Trophoblast cell (in vitro differentiated cells and primary cell): ENCODE data around the gene CPXM2.

Source experiments
- DNase-seq, 2 donors: peaks; one replicate each; pipeline ENCODE4 v3.0.0-alpha.2; 2016
- H2AFZ ChIP-seq: 2 replicates; pipeline ENCODE4 v1.6.1; 2013; ENCODE audit warnings: low read length, moderate library complexity, mild to moderate bottlenecking; ENCODE audit not compliant: insufficient read depth, poor library complexity
- H2AK5ac ChIP-seq: 2 replicates; pipeline ENCODE4 v1.6.1; 2013; ENCODE audit warnings: mild to moderate bottlenecking, low read length
- H2BK120ac ChIP-seq: 2 replicates; pipeline ENCODE4 v1.6.1; 2013; ENCODE audit warnings: low read length, mild to moderate bottlenecking, moderate library complexity; ENCODE audit not compliant: insufficient read depth, poor library complexity
- H2BK12ac ChIP-seq: 2 replicates; pipeline ENCODE4 v1.6.1; 2013; ENCODE audit warnings: mild to moderate bottlenecking, low read length, moderate library complexity
- H2BK5ac ChIP-seq: 2 replicates; pipeline ENCODE4 v1.6.1; 2013; ENCODE audit warnings: low read length, low read depth, moderate library complexity, mild to moderate bottlenecking; ENCODE audit not compliant: poor library complexity
- H3K14ac ChIP-seq: 2 replicates; pipeline ENCODE4 v1.6.1; 2013; ENCODE audit warnings: mild to moderate bottlenecking, low read length
- H3K18ac ChIP-seq: 2 replicates; pipeline ENCODE4 v1.6.1; 2013; ENCODE audit warnings: mild to moderate bottlenecking, low read length
- H3K23ac ChIP-seq: 2 replicates; pipeline ENCODE4 v1.6.1; 2013; ENCODE audit warnings: low read length
- H3K27ac ChIP-seq: 2 replicates; pipeline ENCODE4 v1.5.1; 2013; ENCODE audit warnings: low read depth, mild to moderate bottlenecking, inconsistent platforms, low read length, moderate library complexity
- H3K27me3 ChIP-seq: 2 replicates; pipeline ENCODE4 v1.6.1; 2013; ENCODE audit warnings: inconsistent platforms, mild to moderate bottlenecking, low read length, moderate library complexity; ENCODE audit not compliant: insufficient read depth
- H3K36me3 ChIP-seq, 2 experiments: 1 replicate in 1 of 2; 2 replicates in 1 of 2; pipeline ENCODE4 v1.6.1; 2013; ENCODE audit warnings: low read length in 2 of 2, mild to moderate bottlenecking in 2 of 2, moderate library complexity in 1 of 2; ENCODE audit not compliant: insufficient read depth in 2 of 2, control insufficient read depth in 1 of 2
- H3K4ac ChIP-seq: 2 replicates; pipeline ENCODE4 v1.6.1; 2013; ENCODE audit warnings: low read depth, mild to moderate bottlenecking, low read length, moderate library complexity
- H3K4me1 ChIP-seq, 2 experiments: 1 replicate in 1 of 2; 2 replicates in 1 of 2; pipeline ENCODE4 v1.6.1; 2013; ENCODE audit warnings: low read length in 2 of 2, mild to moderate bottlenecking in 2 of 2, moderate library complexity in 1 of 2; ENCODE audit not compliant: insufficient read depth in 2 of 2, control insufficient read depth in 1 of 2
- H3K4me2 ChIP-seq: 2 replicates; pipeline ENCODE4 v1.6.1; 2013; ENCODE audit warnings: inconsistent platforms, mild to moderate bottlenecking, low read length, moderate library complexity
- H3K4me3 ChIP-seq: 2 replicates; pipeline ENCODE4 v1.5.1; 2013; ENCODE audit warnings: mild to moderate bottlenecking, low read depth, low read length, inconsistent platforms
- H3K79me1 ChIP-seq: one replicate; pipeline ENCODE4 v1.6.1; 2013; ENCODE audit warnings: low read length
- H3K79me2 ChIP-seq: 2 replicates; pipeline ENCODE4 v1.6.1; 2013; ENCODE audit warnings: low read length, mild to moderate bottlenecking; ENCODE audit not compliant: control insufficient read depth, insufficient read depth, poor library complexity
- H3K9ac ChIP-seq: 2 replicates; pipeline ENCODE4 v1.6.1; 2013; ENCODE audit warnings: mild to moderate bottlenecking, low read length
- H3K9me3 ChIP-seq: 2 replicates; pipeline ENCODE4 v1.6.1; 2013; ENCODE audit warnings: low read depth, mild to moderate bottlenecking, control low read depth, inconsistent platforms, low read length; ENCODE audit not compliant: insufficient read depth
- H4K12ac ChIP-seq: 2 replicates; pipeline ENCODE4 v1.6.1; 2013; ENCODE audit warnings: low read depth, mild to moderate bottlenecking, low read length, moderate library complexity
- H4K8ac ChIP-seq: 2 replicates; pipeline ENCODE4 v1.6.1; 2013; ENCODE audit warnings: low read depth, mild to moderate bottlenecking, low read length, moderate library complexity
- H4K91ac ChIP-seq: one replicate; pipeline ENCODE4 v1.6.1; 2013; ENCODE audit warnings: low read depth, mild to moderate bottlenecking, low read length, moderate library complexity
- WGBS: extraction: QIAGEN DNeasy Blood & Tissue Kit; methylation state at CpG from one replicate; pipeline ENCODE4 v1.1.7; 2013; ENCODE audit warnings: missing lambda C conversion rate; ENCODE audit not compliant: insufficient read length, insufficient coverage; ENCODE audit errors: extremely low coverage; 5-methylcytosine and 5-hydroxymethylcytosine counted together

The CPXM2 gene

GRCh38 chr10:123760356-123761037 is 131.1 kb downstream of the CPXM2 start:
- Histone ChIP-seq H3K4me1 (peaks cover 7 to 14% of the 10 kb centered on the region in 2 experiments), H2BK120ac (no peak overlapping the region), H3K4me2 (no peak overlapping the region), H3K27me3 (no peaks in the 10 kb centered on the region), H3K4ac (no peak overlapping the region), H2BK5ac (no peak overlapping the region), H3K14ac (no peak overlapping the region), H2AK5ac (no peak overlapping the region), H3K79me2 (no peaks in the 10 kb centered on the region), H4K12ac (no peak overlapping the region), H3K9me3 (peaks cover 1% of the 10 kb centered on the region), H3K9ac (no peak overlapping the region), H2AFZ (no peak overlapping the region), H3K23ac (no peak overlapping the region), H3K18ac (no peak overlapping the region), H3K79me1 (peaks cover 2% of the 10 kb centered on the region), H3K4me3 (no peak overlapping the region), H3K27ac (no peak overlapping the region), H2BK12ac (no peak overlapping the region), H4K91ac (no peak overlapping the region), H3K36me3 (no peaks in the 10 kb centered on the region), H4K8ac (no peak overlapping the region)
- WGBS: no CpG with 5 or more reads among the region's 10 CpGs
- DNase-seq: peak in 1 of 2 donors; percentile 55

- no peak overlapping the region for H4K91ac ChIP-seq
- no peak overlapping the region for H3K23ac ChIP-seq
- no peak overlapping the region for H3K4ac ChIP-seq
- peaks cover 7 to 14% of the 10 kb centered on the region in 2 experiments for H3K4me1 ChIP-seq
- no peak overlapping the region for H3K4me3 ChIP-seq
- no peak overlapping the region for H3K9ac ChIP-seq
- H2AFZ ChIP-seq: no peak overlapping the region
- no peak overlapping the region for H3K27ac ChIP-seq
- peaks cover 2% of the 10 kb centered on the region for H3K79me1 ChIP-seq
- no peak overlapping the region for H3K18ac ChIP-seq
- no peak overlapping the region for H2BK12ac ChIP-seq
- no peak overlapping the region for H2BK120ac ChIP-seq
- H3K14ac ChIP-seq: no peak overlapping the region
- H3K9me3 ChIP-seq: peaks cover 1% of the 10 kb centered on the region
- no peaks in the 10 kb centered on the region for H3K27me3 ChIP-seq
- DNase-seq: no peak
- H3K79me2 ChIP-seq: no peaks in the 10 kb centered on the region
- no peak overlapping the region for H2BK5ac ChIP-seq
- no peak overlapping the region for H4K12ac ChIP-seq
- no peak overlapping the region for H4K8ac ChIP-seq
- no peak overlapping the region for H2AK5ac ChIP-seq
- no peaks in the 10 kb centered on the region for H3K36me3 ChIP-seq
- no CpG with 5 or more reads among the region's 8 CpGs for WGBS
- no peak overlapping the region for H3K4me2 ChIP-seq
Observed at GRCh38 chr10:123759501-123760031, 132.0 kb downstream of the CPXM2 start.

- DNase-seq: no peak
Observed at GRCh38 chr10:123759041-123759440, 132.6 kb downstream of the CPXM2 start.

GRCh38 chr10:123757853-123758252 is 133.8 kb downstream of the CPXM2 start:
- H2AK5ac ChIP-seq: no peak overlapping the region
- H2BK12ac ChIP-seq: no peak overlapping the region
- no peaks in the 10 kb centered on the region for H3K36me3 ChIP-seq
- H3K4ac ChIP-seq: no peak overlapping the region
- no peak overlapping the region for H2BK120ac ChIP-seq
- no peak overlapping the region for H3K18ac ChIP-seq
- H3K4me2 ChIP-seq: no peak overlapping the region
- H3K4me3 ChIP-seq: no peak overlapping the region
- no peak overlapping the region for H4K8ac ChIP-seq
- no peak overlapping the region for H3K27ac ChIP-seq
- peaks cover 7 to 14% of the 10 kb centered on the region in 2 experiments for H3K4me1 ChIP-seq
- WGBS: no CpG with 5 or more reads among the region's 6 CpGs
- no peak overlapping the region for H3K23ac ChIP-seq
- no peaks in the 10 kb centered on the region for H3K27me3 ChIP-seq
- H4K12ac ChIP-seq: no peak overlapping the region
- no peak for DNase-seq
- no peak overlapping the region for H3K14ac ChIP-seq
- peaks cover 1% of the 10 kb centered on the region for H3K9me3 ChIP-seq
- peaks cover 2% of the 10 kb centered on the region for H3K79me1 ChIP-seq
- no peak overlapping the region for H3K9ac ChIP-seq
- H3K79me2 ChIP-seq: no peaks in the 10 kb centered on the region
- no peak overlapping the region for H2AFZ ChIP-seq
- H2BK5ac ChIP-seq: no peak overlapping the region
- H4K91ac ChIP-seq: no peak overlapping the region

More at GRCh38 chr10:123759041-123759440, 132.6 kb downstream of the CPXM2 start:
- no peak overlapping the region for H3K4ac ChIP-seq
- H2BK5ac ChIP-seq: no peak overlapping the region
- H3K9ac ChIP-seq: no peak overlapping the region
- no peak overlapping the region for H3K18ac ChIP-seq
- no peaks in the 10 kb centered on the region for H3K36me3 ChIP-seq
- WGBS: no CpG with 5 or more reads among the region's 7 CpGs
- peaks cover 7 to 14% of the 10 kb centered on the region in 2 experiments for H3K4me1 ChIP-seq
- H3K23ac ChIP-seq: no peak overlapping the region
- H3K4me3 ChIP-seq: no peak overlapping the region
- no peak overlapping the region for H4K12ac ChIP-seq
- H2AFZ ChIP-seq: no peak overlapping the region
- H2BK120ac ChIP-seq: no peak overlapping the region
- no peak overlapping the region for H3K4me2 ChIP-seq
- H3K27me3 ChIP-seq: no peaks in the 10 kb centered on the region
- no peak overlapping the region for H2BK12ac ChIP-seq
- no peak overlapping the region for H3K27ac ChIP-seq
- H3K14ac ChIP-seq: no peak overlapping the region
- peaks cover 2% of the 10 kb centered on the region for H3K79me1 ChIP-seq
- no peaks in the 10 kb centered on the region for H3K79me2 ChIP-seq
- no peak overlapping the region for H2AK5ac ChIP-seq
- peaks cover 1% of the 10 kb centered on the region for H3K9me3 ChIP-seq
- no peak overlapping the region for H4K8ac ChIP-seq
- no peak overlapping the region for H4K91ac ChIP-seq
